IMR-90 (cell line): ENCODE results near the gene SNAPC2.

Source experiments
- MAFK ChIP-seq: IDR thresholded peaks from 2 replicates; pipeline ENCODE4 v1.6.1; 2012; ENCODE audit warnings: low read depth, low read length, improper control_type of control experiment
- POLR2A ChIP-seq: IDR thresholded peaks from 2 replicates; pipeline ENCODE4 v1.6.1; 2012; ENCODE audit warnings: mild to moderate bottlenecking, low read depth, low read length
- SMC3 ChIP-seq: fragments of 150-350 bp; IDR thresholded peaks from 2 replicates; pipeline ENCODE4 v1.6.1; 2016; ENCODE audit warnings: low read depth, mild to moderate bottlenecking, antibody characterized with exemption, low read length, moderate library complexity

GRCh38 chr19:7897292-7897691, 22.8 kb upstream of the SNAPC2 start:
- TF ChIP-seq SMC3 = no peak
- no peak for TF ChIP-seq MAFK
- no peak for TF ChIP-seq POLR2A
